Kidney epithelial cell (primary cell): ENCODE measurements around the gene PNKD. TPM values are rescaled to one million over a fixed set of nuclear protein-coding genes. Genes with fewer than 3 reads are reported as not detected.

Experiments
- DNase-seq: peaks from one replicate; pipeline ENCODE4 v3.0.0-alpha.2; 2010; ENCODE audit warnings: low read depth
- H3K27me3 ChIP-seq: 2 replicates; pipeline ENCODE4 v1.6.0; 2011; ENCODE audit warnings: low read length; ENCODE audit not compliant: control insufficient read depth, insufficient read depth
- H3K36me3 ChIP-seq: 2 replicates; pipeline ENCODE4 v1.5.1; 2011; ENCODE audit warnings: low read length; ENCODE audit not compliant: control insufficient read depth, insufficient read depth
- H3K4me3 ChIP-seq: 2 replicates; pipeline ENCODE4 v1.5.1; 2011; ENCODE audit warnings: low read depth, mild to moderate bottlenecking, control low read depth, low read length
- total RNA-seq: library from RNA; depleted of rRNA; stranded (reverse); fragments of >200 nt; gene quantifications from 2 replicates; pipeline ENCODE4 v1.2.3, GENCODE V29; 2015
- TF ChIP-seq, protein P1 (sequence below): IDR thresholded peaks from 2 replicates; pipeline ENCODE4 v1.5.1; 2011; ENCODE audit warnings: mild to moderate bottlenecking, moderate library complexity, low read length, control low read depth, inconsistent platforms; ENCODE audit not compliant: insufficient read depth, poor library complexity, severe bottlenecking

PNKD gene
- total RNA-seq, 1 donor from 2014 or later, result 45.4 TPM

DNA sequence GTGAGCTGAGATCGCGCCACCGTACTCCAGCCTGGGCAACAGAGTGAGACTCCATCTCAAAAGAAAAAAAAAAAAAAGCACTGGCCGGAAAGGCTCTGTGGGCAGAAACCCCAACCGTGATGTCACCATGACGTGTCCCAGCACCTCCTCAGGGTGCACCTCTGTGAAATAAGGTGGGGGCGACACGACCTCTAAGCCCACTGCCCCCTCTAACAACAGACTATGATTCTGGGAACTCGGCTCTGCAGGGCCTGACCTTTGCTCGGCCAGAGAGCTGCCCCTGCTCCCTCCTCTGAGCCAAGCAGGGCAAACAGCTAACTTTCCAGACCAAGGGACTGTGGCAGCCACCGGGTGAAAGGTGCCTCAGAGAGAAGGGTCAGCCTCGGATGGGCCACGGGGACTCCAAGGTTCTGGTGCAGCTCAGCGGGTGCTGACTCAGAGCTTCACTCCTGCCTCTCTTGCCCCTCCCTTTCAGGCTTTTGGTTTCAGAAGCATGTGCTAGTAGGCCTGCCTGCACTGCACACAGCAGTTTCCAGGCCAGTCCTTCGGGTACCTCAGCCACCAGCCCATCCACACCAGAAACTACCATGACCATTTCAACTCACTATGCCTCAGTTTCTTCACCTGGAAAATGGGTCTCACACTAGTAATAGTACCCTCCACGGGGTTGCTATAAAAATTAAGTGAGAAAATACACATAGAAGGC lies 13.9 kb downstream of the PNKD start:
- TF ChIP-seq, protein P1, sequence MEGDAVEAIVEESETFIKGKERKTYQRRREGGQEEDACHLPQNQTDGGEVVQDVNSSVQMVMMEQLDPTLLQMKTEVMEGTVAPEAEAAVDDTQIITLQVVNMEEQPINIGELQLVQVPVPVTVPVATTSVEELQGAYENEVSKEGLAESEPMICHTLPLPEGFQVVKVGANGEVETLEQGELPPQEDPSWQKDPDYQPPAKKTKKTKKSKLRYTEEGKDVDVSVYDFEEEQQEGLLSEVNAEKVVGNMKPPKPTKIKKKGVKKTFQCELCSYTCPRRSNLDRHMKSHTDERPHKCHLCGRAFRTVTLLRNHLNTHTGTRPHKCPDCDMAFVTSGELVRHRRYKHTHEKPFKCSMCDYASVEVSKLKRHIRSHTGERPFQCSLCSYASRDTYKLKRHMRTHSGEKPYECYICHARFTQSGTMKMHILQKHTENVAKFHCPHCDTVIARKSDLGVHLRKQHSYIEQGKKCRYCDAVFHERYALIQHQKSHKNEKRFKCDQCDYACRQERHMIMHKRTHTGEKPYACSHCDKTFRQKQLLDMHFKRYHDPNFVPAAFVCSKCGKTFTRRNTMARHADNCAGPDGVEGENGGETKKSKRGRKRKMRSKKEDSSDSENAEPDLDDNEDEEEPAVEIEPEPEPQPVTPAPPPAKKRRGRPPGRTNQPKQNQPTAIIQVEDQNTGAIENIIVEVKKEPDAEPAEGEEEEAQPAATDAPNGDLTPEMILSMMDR, result no peak
- Histone ChIP-seq H3K27me3 (no peaks in the 10 kb centered on the region), H3K4me3 (no peak overlapping the region), H3K36me3 (peaks cover 1% of the 10 kb centered on the region)
- DNase-seq, result peak; percentile 42

DNA sequence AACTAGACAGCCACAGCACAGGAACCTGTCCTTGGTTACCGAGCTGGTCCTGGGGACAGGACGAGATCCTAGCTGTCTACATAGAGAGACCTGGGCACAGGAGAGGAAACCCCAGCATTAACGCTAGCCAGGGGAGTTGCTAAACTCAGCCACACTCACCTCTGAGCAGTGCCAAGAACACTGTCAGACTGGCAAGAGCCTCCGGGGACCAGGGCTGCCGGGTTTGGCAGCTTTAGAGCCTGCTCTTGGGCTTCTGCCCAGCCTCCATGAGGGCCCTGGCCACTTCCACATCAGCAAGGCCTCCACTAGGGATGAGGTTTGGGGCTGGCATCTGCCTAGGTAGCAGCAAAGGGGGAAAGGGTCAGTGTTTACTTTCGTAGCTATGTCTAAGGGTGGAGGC lies 15.3 kb downstream of the PNKD start:
- H3K4me3 ChIP-seq, result no peak overlapping the region
- H3K36me3 ChIP-seq, result no peaks in the 10 kb centered on the region
- TF ChIP-seq, protein P1, result no peak
- no peaks in the 10 kb centered on the region for H3K27me3 ChIP-seq
- DNase-seq, result no peak

DNA sequence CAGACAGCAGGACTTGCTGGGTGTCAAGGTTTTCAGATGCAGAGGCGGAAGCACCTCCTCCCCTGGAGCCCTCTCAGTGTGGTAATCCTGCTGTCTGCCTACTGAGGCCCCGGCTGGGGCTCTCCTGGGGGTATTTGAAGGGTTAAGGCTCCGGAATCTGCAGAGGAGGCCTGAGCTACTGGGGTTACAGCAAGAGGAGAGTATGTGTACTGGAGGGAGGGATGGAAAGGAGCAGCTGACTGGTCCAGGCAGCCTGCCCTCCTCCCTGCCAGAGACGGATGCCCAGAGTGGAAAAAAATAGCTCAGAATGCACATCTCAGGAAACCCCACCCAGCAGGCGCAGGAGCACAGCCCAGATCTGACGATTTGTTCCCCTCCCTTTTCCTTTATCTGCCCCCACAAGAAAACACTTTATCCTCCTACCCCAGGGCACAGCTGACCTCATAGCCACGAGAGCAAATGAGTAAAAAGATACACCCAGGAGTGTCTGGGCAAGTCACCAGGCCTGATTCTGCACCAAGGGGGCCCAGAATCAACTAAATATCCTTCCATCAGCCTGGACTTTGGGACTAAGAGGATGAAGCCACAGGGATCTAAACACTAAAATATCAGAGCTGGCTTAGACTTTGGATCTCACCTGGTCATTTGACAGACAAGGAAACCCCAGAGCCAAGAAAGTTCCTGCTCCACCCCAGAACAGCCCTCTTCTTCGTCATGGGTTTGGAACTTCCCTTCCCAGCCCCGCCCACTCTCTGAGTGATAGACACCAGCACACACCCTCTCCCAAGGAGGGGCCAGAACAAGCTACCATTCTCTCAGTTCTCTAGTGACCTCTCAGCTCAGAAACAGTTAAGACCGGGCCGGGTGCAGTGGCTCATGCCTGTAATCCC lies 16.5 kb downstream of the PNKD start:
- peak overlapping the region; percentile 32 for H3K4me3 ChIP-seq
- no peaks in the 10 kb centered on the region for H3K36me3 ChIP-seq
- peak; percentile 88 for DNase-seq
- TF ChIP-seq, protein P1, result no peak
- H3K27me3 ChIP-seq, result no peaks in the 10 kb centered on the region

DNA sequence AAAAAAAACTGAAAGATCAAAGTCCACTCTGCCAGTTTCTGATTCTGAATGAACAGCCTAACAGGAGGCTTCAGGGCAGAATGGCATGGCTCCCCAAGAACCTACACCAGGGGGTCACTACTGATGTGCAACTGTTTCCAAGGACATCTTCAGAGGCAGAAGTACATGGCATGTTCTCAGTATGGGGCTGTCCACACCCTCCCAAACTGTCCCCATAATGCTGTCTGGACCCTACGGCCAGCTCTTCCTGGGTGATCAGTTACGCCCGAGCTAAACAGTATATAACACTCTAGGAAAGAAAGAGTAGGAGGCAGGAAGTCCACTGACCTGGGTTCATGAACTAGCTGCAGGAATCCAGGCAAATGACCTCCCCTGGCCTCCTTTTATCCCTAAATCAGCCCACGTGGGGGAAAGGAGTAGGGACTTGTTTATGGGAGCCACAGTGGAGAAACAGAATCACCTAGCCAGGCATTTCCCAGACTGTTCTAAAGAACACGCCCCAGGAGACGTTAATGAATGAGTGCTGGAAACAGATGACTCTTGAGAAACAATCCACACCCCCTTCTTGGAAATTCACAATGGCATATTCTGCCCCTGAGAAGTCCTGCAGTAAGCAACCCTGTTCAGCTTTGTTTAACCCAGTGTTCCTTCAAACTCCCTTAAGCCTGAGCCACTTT lies 19.5 kb downstream of the PNKD start:
- H3K27me3 ChIP-seq, result no peaks in the 10 kb centered on the region
- DNase-seq, result peak; percentile 42
- TF ChIP-seq, protein P1, result no peak
- H3K36me3 ChIP-seq, result no peaks in the 10 kb centered on the region
- H3K4me3 ChIP-seq, result no peak overlapping the region

DNA sequence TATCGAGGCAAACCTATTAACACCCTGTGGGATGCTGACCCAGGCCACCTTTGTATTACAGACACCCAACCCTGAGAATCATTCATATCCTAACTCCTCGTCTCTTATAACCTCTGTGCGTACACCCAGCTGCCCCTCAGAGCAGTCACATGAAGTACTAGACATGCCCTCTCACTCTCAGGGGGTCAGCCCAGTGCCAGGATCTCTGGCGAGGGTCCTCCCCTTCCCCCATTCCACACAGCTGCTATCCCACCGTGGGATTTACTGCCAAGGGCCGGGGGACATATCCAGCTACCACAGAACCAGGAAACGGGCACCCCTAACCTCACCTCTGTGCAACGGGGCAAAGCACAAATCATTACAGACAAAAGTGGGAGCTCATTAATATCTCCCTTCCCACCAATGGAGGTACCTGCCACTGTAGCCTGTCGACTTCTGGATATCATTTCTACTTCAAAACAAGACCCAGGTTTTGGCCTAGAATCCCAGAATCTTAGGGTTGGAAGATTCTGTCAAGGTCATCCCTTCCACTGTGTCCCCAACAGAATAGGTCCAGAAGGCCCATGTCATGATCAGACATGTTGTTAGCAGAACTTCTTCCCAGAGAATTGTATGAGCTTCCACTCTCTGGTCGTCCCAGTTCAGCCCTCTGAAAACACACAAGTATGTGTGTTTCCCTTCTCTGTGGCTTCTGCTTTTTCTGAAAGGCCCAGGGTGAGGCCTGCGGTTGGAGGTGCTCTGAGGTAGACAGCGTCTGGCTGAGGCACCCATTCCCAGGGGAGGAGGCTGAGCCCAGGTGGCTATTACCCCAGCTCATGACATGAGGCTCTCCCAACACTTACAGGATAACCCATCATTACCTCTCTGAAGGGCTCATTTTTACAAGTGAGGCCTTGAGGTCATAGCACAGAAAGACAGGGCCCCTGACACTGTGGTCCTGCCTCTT lies 20.3 kb downstream of the PNKD start:
- Histone ChIP-seq H3K27me3 (no peaks in the 10 kb centered on the region), H3K36me3 (no peaks in the 10 kb centered on the region), H3K4me3 (no peak overlapping the region)
- DNase-seq, result no peak
- TF ChIP-seq, protein P1, result no peak
